Islet of Langerhans (tissue), 1 donor: Measurements from ENCODE around the gene RAB36.
"Not testable (repeated sequence)": the region's sequence is repeated elsewhere in the genome, so short reads cannot be mapped to it uniquely, and the experiment has no call there.

Experiments used
- FAIRE-seq: peaks from one replicate; lab custom pipeline; 2011; peaks lifted over from hg19 to GRCh38; lab: Jason Lieb, UNC

The RAB36 gene

GRCh38 chr22:23121000-23121421 is 24.3 kb upstream of the RAB36 start:
- no peak for FAIRE-seq

GRCh38 chr22:23121424-23121823 is 23.9 kb upstream of the RAB36 start:
- FAIRE-seq = no peak

GRCh38 chr22:23122216-23122957 is 22.9 kb upstream of the RAB36 start:
- no peak for FAIRE-seq

DNA sequence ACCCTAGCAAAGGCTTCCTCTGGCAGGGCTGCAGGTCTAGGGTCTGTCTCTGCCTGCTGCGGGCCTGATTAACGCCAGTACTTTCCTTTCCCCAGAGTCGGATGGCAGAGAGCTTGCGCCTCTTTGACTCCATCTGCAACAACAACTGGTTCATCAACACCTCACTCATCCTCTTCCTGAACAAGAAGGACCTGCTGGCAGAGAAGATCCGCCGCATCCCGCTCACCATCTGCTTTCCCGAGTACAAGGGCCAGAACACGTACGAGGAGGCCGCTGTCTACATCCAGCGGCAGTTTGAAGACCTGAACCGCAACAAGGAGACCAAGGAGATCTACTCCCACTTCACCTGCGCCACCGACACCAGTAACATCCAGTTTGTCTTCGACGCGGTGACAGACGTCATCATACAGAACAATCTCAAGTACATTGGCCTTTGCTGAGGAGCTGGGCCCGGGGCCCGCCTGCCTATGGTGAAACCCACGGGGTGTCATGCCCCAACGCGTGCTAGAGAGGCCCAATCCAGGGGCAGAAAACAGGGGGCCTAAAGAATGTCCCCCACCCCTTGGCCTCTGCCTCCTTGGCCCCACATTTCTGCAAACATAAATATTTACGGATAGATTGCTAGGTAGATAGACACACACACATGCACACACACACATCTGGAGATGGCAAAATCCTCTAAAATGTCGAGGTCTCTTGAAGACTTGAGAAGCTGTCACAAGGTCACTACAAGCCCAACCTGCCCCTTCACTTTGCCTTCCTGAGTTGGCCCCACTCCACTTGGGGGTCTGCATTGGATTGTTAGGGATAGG is 22.1 kb upstream of the RAB36 start:
- no peak for FAIRE-seq

GRCh38 chr22:23123804-23124254 is 21.4 kb upstream of the RAB36 start:
- FAIRE-seq = no peak

- FAIRE-seq = no peak
These were observed 20.4 kb upstream of the RAB36 start for GRCh38 chr22:23124611-23125511.

DNA sequence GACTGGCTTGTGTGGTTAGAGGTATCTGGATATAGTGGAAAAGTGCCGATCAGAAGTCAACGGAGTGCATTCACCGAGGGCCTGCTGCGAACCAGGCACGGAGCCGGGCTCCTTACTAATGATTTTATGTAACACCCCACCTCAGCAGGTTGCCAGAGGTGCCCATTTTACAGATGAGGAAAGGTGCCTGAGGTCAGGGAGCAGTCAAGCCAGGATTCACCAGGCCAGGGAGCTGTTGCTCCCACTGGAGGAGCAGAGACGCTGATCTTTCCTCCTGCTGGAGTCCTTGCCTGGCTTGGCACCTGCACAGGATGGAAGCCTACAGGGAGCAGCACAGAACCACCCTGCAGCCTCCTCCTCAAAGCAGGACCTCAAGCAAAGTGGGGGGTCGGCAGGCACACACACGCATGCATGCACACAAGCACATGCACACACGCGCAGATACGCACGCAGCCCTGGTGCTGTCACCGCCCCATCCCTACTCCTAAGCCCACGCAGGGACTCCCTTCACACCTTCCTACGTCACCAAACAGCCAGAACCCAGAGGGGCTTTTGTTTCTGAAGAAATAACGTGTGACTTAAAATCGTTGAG is 19.7 kb upstream of the RAB36 start:
- FAIRE-seq = no peak

GRCh38 chr22:23126165-23127054 is 18.9 kb upstream of the RAB36 start:
- FAIRE-seq = no peak

GRCh38 chr22:23127055-23127756 is 18.1 kb upstream of the RAB36 start:
- FAIRE-seq = no peak

- FAIRE-seq = no peak
These were observed 17.5 kb upstream of the RAB36 start for GRCh38 chr22:23127788-23128187.

DNA sequence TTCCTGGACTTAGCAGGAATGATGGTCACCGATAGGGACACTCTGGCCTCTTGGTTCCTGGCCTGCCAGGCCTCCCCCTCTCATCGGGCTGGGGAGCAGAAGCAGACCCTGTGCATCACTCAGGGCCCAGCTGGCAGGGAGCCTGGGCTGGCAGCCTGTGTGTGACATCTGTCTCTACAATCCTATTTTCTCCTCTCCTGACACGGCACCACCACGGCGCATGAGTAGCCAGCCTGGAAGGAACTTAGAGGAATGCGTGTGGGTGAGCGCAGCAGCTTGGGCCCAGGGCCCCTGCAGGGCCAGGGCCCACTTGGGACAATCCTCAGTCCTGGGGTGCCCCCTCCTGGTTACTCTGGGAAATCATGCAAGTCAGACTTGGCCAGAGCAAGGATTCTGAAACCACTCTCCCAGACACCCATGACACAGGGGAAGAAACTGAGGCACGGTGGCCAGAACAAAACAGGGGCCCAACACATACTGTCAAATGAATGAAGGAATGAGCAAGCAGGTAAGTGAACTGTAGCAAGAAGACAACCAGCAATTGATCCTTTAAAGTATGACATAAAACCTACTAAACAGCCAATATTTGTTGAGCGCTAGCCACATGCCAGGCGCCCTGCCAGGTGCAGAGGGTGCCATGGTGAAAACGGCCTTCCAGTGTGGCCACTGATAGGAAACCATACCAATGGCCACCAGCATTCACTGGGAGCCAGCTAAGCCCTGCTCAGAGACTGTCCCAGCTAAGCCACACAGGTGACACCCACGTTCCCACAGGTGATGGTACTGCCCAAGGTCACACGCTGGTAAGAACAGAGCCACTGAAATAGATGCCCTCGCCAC is 16.8 kb upstream of the RAB36 start:
- FAIRE-seq = peak; percentile 55

DNA sequence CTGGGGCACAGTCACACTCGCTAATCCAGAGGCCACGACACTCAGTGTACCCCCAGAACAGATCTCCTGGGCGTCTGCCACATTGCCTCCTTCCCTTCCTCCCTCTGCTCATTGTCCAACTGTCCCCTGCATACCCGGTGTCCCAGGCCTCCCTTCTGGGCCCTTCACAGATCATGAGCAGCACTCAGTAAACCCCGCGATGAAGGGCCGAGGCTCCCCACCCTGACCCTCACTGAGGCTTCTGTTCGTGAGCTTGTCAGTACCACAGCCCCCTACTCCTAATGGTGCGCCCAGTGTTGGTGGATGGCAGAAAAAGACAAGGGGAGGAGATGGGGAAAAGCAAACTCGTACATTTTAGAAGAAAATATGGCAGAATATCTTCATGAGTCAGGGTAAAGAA is 16.1 kb upstream of the RAB36 start:
- no peak for FAIRE-seq

DNA sequence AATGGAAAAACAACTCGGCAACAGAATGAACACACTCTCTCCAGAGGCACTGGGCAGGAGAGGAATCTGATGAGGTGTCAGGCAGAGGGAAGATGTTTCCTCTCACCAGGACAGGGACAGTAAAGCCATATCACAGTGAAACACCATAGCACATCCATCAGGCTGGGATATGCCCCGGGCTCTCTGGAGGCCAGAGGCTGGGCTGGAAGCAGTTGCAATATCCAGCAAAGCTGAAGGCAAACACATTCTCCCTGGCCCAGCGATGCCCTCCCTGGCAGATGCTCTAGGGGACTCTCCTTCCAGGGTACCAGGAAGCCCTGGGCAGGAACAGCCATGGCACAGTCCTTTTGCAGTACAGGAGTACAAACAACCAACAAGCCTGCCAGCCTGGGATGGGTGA is 14.6 kb upstream of the RAB36 start:
- FAIRE-seq = no peak

DNA sequence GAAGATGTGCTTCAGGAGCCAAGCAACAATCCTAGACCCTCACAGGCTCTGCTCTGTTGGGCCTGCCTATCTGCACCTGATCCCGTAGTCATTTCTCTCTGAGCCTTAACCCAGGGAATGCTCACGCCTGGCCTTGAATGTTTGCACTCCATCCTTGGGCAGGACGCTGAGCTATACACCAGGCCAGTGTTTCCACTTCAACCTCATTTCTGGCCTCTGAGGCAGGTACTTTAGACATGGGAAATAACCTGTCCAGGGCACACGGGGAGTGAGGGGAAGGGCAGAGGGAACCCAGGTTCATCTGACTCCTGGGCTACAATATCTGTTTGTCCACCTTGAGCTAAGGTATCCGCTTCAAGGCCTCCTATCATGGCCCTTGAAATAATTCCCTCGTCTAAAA is 13.3 kb upstream of the RAB36 start:
- FAIRE-seq = no peak

DNA sequence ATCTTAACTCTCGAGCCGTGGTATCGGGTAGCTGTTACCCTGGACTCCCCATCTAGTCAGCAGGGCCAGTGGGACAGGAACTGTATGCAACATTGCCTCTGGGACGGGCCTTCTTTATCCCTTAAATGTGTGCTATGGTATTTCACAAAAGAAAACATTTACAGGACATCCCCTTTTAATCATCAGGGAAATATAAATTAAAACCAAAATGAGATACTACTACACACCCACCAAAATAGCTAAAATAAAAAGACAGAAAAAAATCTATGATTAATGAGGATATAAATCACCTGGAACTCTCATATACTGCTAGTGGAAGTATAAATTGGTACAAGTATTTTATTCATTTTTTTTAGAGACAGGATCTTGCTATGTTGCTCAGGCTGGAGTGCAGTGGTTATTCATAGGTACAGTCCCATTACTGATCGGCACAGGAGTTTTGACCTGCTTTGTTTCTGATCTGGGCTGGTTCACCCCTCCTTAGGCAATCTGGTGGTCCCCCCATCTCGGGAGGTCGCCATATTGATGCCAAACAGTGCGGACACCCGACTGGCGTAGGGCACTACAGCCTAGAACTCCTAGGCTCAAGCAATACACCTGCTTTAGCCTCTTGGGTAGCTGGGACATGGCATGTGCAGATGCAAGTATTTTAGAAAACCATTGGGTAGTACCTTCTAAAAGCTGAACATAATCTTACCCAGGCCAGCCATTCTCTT is 12.7 kb upstream of the RAB36 start:
- no peak for FAIRE-seq

DNA sequence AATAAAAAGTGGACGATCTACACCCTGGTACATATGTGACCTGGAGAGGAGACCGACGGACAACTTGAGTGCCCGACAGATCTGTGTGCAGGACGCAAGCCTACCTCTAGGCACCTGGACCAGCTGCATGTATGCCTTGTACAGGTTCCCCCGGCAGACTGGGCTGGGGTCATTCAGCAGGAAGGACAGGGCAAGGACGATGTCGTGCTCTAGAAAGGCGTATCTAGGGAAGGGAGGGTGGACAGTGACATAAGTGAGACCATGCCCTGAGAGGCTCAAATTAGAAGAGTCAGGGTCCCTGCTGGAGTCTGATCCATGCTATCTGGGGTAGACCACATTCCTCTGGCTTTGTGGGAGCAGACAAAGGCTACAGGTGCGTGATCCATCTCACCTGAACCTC is 11.4 kb upstream of the RAB36 start:
- FAIRE-seq = no peak

DNA sequence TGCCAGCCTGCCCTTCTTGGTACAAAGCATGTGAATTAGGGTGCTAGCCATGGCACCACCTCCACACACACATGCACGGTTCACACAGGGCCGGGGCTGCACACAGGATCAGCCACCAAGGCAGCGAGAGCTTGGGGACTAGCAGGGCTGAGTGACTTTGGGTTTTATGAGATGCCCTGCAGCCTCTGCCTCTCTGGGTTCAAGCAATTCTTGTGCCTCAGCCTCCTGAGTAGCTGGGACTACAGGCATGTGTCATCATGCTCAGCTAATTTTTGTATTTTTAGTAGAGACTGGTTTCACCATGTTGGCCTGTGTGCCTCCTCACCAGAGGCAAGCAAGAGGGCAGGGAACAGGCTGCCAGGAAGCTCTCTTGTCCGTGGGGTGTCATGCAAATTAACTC is 8.3 kb upstream of the RAB36 start:
- not testable (repeated sequence) for FAIRE-seq

DNA sequence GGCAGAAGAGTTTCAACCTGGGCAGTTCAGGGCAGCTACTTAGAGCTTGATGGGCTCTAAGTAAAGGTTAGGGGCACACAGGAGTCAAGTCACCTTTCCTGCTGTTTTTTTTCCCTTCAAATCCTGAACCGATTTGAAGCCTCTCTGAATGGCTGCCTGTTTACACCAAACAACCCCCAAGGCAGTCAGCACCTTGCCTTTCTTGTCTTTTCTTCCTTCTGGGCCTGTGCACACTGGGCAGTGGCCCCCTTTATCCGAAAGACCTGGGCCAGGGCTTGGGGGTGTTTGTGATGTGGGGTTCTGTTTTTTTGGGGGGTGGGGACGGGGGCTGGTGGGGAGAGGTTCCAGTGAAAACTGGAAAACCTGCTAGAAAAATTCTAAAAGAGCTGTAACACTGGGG is 7.8 kb upstream of the RAB36 start:
- no peak for FAIRE-seq
